Neural cell (in vitro differentiated cells): Measurements from ENCODE around the gene DGKZ.

ENCODE experiments used
- EP300 ChIP-seq: fragments of 450-650 bp; conservative IDR thresholded peaks from 2 replicates; pipeline ENCODE4 v1.6.1; 2014; ENCODE audit warnings: antibody characterized with exemption, mild to moderate bottlenecking, moderate library complexity; ENCODE audit not compliant: poor library complexity, severe bottlenecking
- EZH2 ChIP-seq: fragments of 200-600, 300-800 bp; shearing (Covaris generic), sonication (generic); IDR thresholded peaks from 2 replicates; pipeline ENCODE4 v1.6.1; 2014; ENCODE audit warnings: antibody characterized with exemption, low read length, borderline replicate concordance, mild to moderate bottlenecking; ENCODE audit not compliant: insufficient read depth, poor library complexity, severe bottlenecking
- MXI1 ChIP-seq: fragments of 450-650 bp; conservative IDR thresholded peaks from 2 replicates; pipeline ENCODE4 v1.6.1; 2014; ENCODE audit warnings: antibody characterized with exemption, mild to moderate bottlenecking; ENCODE audit not compliant: poor library complexity, severe bottlenecking
- POLR2AphosphoS5 ChIP-seq: IDR thresholded peaks from 2 replicates; pipeline ENCODE4 v1.6.1; 2012
- RAD21 ChIP-seq: fragments of 450-650 bp; conservative IDR thresholded peaks from 2 replicates; pipeline ENCODE4 v1.6.1; 2014; ENCODE audit warnings: antibody characterized with exemption, mild to moderate bottlenecking, moderate library complexity
- SMC3 ChIP-seq: fragments of 450-650 bp; conservative IDR thresholded peaks from 2 replicates; pipeline ENCODE4 v1.6.1; 2014; ENCODE audit warnings: antibody characterized with exemption, mild to moderate bottlenecking, moderate library complexity; ENCODE audit not compliant: poor library complexity
- TAF1 ChIP-seq: IDR thresholded peaks from 2 replicates; pipeline ENCODE4 v1.6.1; 2012; ENCODE audit warnings: low read depth
- TF ChIP-seq, protein P1 (sequence below): fragments of 450-650 bp; IDR thresholded peaks from 2 replicates; pipeline ENCODE4 v1.5.1; 2014; ENCODE audit warnings: antibody characterized with exemption, mild to moderate bottlenecking, moderate library complexity; ENCODE audit not compliant: poor library complexity, severe bottlenecking

GRCh38 chr11:46367916-46368267, 20.6 kb downstream of the DGKZ start:
- TF ChIP-seq, protein P1, sequence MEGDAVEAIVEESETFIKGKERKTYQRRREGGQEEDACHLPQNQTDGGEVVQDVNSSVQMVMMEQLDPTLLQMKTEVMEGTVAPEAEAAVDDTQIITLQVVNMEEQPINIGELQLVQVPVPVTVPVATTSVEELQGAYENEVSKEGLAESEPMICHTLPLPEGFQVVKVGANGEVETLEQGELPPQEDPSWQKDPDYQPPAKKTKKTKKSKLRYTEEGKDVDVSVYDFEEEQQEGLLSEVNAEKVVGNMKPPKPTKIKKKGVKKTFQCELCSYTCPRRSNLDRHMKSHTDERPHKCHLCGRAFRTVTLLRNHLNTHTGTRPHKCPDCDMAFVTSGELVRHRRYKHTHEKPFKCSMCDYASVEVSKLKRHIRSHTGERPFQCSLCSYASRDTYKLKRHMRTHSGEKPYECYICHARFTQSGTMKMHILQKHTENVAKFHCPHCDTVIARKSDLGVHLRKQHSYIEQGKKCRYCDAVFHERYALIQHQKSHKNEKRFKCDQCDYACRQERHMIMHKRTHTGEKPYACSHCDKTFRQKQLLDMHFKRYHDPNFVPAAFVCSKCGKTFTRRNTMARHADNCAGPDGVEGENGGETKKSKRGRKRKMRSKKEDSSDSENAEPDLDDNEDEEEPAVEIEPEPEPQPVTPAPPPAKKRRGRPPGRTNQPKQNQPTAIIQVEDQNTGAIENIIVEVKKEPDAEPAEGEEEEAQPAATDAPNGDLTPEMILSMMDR: no peak
- TF ChIP-seq RAD21: no peak
- no peak for TF ChIP-seq EP300
- no peak for TF ChIP-seq MXI1
- TF ChIP-seq POLR2AphosphoS5: no peak
- no peak for TF ChIP-seq TAF1
- TF ChIP-seq EZH2: no peak
- TF ChIP-seq SMC3: peak; percentile 8
